ENCODE measurements around the gene THAP9. TPM values are rescaled to one million over a fixed set of nuclear protein-coding genes. Genes with fewer than 3 reads are reported as not detected.

The THAP9 gene
- 3.5 and 6.5 TPM in 2 replicates for total RNA-seq

DNA sequence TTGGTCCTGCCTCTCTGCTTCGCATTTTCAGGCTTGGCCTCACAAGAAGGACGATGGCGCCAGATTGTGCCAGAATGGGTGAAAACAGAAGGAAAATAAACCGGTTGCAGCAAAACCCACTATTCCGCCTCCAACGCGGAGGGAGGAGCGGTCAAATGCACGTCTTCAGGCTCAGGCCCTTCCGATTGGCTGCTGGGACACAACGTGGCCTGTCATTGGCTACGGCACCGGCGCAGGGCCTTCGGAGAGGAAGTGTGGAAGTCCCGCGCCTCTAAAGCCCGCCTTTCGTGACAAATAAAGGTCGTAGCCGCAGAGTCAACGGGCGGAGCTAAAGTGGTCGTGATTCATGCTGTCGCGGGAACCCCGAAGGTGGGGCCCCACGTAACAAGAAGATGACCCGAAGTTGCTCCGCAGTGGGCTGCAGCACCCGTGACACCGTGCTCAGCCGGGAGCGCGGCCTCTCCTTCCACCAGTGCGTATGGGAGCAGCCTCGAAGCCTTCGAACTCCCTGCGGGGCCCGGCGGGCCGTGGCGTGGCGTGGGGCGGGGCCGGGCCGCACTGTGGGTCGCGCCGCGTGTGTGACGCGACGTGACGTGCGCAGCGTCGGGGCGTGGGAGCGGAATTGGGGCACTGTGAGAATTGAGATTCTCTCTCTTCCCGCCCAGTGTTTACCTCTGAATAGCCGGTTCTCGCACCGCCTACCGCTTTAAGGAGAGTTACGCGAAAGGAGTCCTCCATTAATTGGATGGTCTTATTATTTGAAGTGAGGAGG lies at the start of gene THAP9:
Gene THAP9 (plus strand): TSS at position 325 of the 772 bp plus-strand sequence. CDS start 68 bp downstream, at position 393.

GRCh38 chr4:82890901-82891706 lies 9.4 kb upstream of the THAP9 start, which contains the start of gene SEC31A:
TSS of gene SEC31A (minus strand) at chr4:82891153. CDS start at chr4:82881936, 9,217 bp downstream.

Other genes starting within 250 kb of the THAP9 start
- 16.3 and 25.7 TPM in 2 replicates for gene SCD5, start 101.9 kb upstream of the THAP9 start, total RNA-seq
- 269 and 387 TPM in 2 replicates for gene SEC31A, start 9.6 kb upstream of the THAP9 start, total RNA-seq
- 13.2 and 21.1 TPM in 2 replicates for gene LIN54, start 110.1 kb downstream of the THAP9 start, total RNA-seq
- 114 and 118 TPM in 2 replicates for gene COPS4, start 134.4 kb downstream of the THAP9 start, total RNA-seq
- gene PLAC8, start 214.0 kb downstream of the THAP9 start, total RNA-seq: 0.28 and 0.38 TPM in 2 replicates

All from regular cardiac myocyte (primary cell).